CD1c-positive myeloid dendritic cell (primary cell): ENCODE results near the gene ARHGAP42.
"Not testable (repeated sequence)": the region's sequence is repeated elsewhere in the genome, so short reads cannot be mapped to it uniquely, and the experiment has no call there.

Experiments used
- DNase-seq: peaks from one replicate; pipeline ENCODE4 v3.0.0-alpha.2; 2016; ENCODE audit errors: extremely low spot score

The ARHGAP42 gene

GRCh38 chr11:100687054-100687629 lies at the start of gene ARHGAP42:
Gene ARHGAP42 (plus strand): TSS chr11:100687288. CDS start chr11:100687679, 391 bp downstream.
- DNase-seq = peak; percentile 53

GRCh38 chr11:100637706-100638105 lies 49.4 kb upstream of the ARHGAP42 start:
- no peak for DNase-seq

- DNase-seq = no peak
These were observed 48.4 kb upstream of the ARHGAP42 start for GRCh38 chr11:100638648-100639047.

DNA sequence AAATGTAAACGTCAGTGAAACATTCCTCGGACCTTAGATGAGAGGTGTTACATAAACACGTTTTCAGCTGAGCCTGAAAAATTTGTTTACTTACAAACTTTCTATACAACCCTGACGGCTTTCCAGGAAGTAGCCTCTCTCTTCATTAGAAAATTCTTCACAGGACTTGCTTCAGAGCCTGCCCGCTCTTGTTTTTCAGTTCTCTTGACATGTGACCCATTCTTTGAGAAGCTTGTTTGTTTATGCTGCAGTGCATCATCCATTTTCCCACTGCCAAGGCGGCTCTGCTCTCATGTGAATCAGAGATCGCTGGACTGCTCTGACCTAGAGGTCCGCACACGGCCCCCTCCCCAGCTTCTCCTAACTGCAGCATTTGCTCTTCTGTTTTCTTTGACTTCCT lies 47.9 kb upstream of the ARHGAP42 start:
- DNase-seq = no peak

DNA sequence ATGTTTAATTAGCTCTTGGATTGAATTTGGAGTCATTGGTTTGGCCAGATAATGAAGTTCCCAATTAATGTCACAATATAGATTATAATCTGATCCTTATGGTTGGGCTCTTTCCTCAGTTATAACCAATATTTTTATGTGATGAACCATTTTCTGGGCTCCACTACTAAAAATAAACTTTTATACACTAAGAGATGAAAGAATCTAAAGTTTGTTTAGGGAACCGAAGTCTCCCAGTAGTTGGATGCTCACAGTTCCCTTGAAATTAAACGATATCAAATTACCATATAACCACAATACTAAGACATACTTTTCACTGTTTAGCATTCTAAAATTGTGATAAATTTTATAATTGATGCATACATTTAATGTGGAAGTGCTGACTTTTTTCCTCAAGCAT lies 47.0 kb upstream of the ARHGAP42 start:
- no peak for DNase-seq

DNA sequence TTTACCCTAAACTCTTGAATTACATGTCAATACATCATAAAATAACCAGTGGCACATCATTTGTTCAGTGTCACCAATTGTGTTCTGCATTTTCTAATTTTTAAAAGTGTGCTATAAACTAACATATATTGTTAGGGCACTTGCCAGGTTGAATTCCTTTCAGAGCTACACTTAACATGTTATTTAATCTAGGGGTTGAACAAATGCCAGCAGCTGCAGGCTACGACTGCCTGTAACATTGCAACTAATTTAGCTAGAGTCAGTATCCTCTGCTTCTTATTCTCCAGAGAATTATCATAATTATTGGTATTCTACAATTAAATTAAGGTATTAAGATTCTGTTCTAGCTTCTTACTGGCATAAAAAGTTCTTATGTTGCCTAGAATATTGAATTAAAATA lies 46.4 kb upstream of the ARHGAP42 start:
- no peak for DNase-seq

- DNase-seq = no peak
These were observed 45.6 kb upstream of the ARHGAP42 start for GRCh38 chr11:100641456-100641855.

DNA sequence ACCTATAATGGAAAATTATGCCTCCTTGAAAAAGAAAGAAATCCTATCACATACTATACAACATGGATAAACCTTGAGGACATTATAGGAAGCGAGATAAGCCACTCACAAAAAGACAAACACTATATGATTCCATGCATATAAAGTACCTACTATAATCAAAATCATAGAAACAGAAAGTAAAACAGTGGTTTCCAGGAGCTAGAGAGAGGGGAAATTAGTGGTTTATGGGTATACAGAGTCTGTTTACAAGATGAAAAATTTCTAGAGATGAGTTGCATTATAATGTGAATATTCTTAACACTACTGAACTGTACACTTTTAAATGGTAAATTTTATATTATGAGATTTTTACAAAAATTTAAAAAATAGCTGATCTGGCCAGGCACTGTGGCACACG lies 40.5 kb upstream of the ARHGAP42 start:
- no peak for DNase-seq

DNA sequence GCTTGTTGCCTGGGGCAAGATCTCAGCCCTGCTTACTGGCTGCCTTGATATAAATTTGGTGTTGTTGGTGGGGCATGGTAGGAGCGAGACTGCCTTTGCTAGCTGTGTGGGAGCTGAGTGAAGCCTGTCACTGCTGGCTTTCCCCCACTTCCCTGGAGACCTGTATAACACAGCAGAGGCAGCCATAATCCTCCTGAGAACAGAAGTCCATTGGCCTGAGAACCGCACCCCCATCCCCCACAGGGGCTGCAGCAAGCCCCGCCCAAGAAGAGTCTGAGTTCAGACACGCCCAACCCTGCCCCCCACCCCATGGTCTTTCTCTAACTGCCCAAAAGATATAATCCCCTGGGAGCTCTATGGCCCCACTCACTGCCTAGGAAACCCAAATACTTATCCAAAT lies 39.2 kb upstream of the ARHGAP42 start:
- no peak for DNase-seq

DNA sequence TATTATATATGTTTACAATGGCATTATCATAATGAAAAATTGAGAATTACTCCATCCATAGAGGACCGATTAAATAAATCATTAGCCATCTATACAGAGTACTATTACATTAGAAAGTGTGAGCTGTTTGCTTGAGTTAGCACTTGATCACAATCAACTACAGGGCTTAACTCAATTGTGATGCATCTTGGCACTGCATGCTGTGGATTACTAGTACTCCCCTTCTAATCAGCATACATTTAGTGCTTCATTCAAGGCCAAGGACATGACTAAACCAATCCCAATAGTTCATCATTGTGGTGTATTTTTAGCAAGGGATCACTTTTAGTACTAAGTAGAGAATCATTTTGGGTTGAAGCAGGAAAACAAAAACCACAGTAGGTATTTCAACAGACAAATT lies 23.5 kb upstream of the ARHGAP42 start:
- DNase-seq = no peak

- no peak for DNase-seq
These were observed 23.1 kb upstream of the ARHGAP42 start for GRCh38 chr11:100663996-100664395.

- DNase-seq = not testable (repeated sequence)
These were observed 20.3 kb upstream of the ARHGAP42 start for GRCh38 chr11:100666816-100667215.

DNA sequence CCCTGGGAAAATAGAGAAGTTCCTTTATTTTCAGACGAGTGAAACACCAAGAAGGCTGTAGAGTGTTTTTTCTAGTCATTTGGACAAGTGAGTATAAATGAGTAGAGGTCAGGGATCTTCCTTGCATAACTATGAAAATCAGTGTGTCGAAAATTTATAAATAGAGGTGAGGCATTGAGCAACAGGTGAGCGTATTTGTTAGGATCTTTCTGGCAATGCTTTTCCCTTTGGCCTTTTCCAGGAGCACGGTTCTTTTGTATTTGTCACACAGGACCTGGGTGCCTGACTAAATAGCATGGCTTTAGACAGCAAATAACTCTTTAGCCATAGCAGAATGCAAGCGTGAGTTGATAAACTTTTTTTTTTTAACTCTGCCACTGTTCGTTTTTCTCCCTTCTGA lies 19.6 kb upstream of the ARHGAP42 start:
- DNase-seq = no peak

DNA sequence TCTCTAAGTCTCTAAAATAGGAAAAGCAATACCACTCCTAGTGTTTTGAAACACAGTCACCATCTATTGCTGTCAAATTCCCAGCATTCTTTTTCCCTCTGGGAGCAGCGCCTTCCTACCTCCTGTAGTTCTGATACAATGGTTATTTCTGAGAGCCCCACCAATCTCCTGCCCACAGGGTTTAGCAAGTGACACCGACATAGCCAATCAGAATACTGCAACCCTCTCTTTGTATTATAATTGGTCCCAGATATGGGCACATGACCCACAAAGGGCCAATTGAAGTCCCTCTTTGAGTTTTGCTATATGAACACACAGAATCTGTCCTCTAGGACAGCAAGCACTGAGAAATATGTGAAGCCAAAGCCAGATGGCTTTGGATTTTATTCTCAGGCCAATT lies 16.9 kb upstream of the ARHGAP42 start:
- DNase-seq = no peak

GRCh38 chr11:100671471-100671870 lies 15.6 kb upstream of the ARHGAP42 start:
- no peak for DNase-seq

DNA sequence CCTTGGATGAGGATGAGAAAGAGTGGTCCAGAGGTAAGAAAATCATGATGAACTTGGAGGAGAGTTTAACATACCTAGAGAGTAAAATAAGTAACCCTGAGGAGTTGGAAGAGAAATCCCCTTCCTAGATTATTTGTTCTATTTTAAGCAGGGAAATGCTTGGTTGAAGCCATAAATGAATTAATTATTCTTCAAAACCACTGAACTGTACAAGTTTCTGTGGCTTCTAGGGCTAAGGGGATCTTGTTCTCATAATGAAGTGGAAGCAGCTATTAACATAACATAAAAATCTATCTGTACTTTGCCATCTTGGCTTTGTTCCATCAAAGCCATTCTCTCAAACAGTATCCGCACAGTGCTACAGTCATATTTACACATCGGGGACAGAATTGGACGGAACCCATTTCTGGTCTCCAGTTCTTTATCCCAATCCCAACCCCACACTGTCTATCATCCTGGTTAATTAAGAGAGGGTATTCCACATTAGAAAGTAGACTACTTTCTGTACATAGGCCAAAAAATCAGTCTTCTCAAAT lies 14.5 kb upstream of the ARHGAP42 start:
- DNase-seq = no peak

DNA sequence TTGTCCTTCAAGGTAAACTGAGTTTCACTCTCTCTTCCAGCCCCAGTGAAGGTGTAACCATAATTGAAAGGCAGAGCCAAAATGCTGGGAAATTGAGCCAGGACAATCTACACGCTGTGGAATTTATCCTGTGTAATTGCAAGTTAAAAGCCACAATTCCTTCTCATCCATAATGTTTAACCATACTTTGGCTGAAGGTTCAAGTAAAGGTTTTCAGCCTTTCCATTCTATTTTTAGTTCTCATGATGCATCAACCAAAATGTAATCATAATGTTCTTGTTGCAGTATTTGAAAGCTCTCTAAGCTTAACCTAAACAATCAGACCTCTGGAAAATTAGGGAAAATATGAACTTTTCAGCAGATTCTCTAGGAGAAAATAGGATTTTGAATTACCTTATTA lies 14.0 kb upstream of the ARHGAP42 start:
- no peak for DNase-seq

- no peak for DNase-seq
These were observed 12.9 kb upstream of the ARHGAP42 start for GRCh38 chr11:100674212-100674611.

- DNase-seq = no peak
These were observed 11.9 kb upstream of the ARHGAP42 start for GRCh38 chr11:100675115-100675650.

DNA sequence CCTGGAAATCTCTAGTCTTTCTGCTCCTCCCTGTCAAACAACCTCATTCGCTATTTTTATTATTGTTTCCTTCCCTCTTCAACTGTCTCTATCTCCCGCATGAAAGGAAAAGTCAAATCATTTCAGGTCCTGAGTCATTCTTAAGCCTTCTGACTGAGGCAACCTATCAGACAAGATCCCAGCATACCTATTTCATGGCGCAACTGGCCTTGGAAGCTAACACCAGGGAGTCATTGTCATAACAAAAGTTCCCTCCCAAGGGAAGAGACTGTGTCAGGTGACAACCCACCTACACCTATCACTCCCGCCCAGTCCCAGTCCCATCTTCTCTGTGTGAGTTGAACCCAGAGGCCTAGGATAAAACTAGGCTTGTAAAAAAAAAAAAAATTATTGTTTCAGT lies 10.2 kb upstream of the ARHGAP42 start:
- no peak for DNase-seq

DNA sequence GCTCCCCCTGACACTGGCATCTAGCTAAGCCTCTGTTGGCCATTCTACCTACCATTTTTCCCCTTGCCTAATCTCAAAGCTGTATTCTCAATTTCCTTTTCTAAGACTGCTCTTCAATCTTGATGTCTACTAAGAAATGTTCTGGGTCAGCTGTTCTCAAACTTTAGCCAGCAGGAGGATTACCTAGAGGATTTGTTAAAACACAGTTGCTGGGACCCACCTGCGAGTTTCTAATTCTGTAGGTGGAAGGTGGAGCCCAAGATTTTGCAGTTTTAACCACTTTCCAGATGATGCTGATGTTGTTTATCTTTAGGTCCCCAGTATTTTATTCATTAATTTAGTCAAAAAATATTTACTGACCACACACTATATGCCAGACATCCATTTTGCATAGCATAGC lies 9.3 kb upstream of the ARHGAP42 start:
- no peak for DNase-seq

DNA sequence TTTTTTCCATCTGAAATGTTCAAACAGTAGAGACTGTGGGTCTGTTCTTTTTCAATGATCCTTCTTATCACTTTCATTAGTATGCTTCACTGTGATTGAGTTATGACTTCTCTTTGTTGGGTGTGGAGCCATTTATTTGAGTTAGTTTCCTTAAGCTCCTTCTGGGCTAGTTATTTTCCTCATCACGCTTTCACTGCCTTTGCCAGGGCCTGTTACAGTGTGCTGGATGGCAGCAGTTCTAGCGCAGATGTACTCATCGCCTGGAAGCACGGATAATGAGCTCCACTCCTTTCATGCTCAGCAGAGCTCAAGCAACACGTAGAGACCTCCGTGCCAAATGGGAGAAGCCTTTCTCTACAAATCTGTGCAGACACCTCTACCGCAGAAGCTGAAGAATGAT lies 7.0 kb upstream of the ARHGAP42 start:
- no peak for DNase-seq

DNA sequence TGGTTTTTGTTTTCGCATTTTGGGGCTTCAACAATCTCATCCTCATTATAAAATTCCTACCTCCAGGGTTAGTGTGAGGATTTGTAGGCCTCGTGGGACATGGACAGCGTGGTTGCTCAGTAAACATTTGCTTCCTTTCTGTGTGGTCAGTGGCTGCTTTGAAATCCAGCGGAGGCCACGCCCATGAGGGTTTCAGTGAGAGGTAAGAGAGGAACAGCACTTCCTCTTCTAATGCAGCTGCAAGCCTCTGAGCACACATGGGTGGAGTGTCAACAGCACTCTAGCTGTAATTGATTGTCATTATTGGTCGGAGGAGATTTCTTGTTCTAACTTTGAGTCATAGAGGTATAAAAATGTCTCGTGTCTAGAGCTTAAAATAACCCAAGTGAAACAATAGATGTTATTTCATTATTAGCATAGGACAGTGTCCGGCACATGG lies 6.0 kb upstream of the ARHGAP42 start:
- DNase-seq = peak; percentile 69
